RWPE2 (cell line): Measurements from ENCODE around the gene PCDH15.
"Not testable (repeated sequence)": the region's sequence is repeated elsewhere in the genome, so short reads cannot be mapped to it uniquely, and the experiment has no call there.

Experiments
- ATAC-seq: fragments of 200-7000 bp; cut with Tn5 transposase; 3 replicates; pipeline ENCODE4 v1.9.1; 2021; ENCODE audit warnings: low read depth
- DNase-seq: peaks from one replicate; pipeline ENCODE4 v3.0.0-alpha.2; 2020; ENCODE audit warnings: low spot score
- H3K27ac ChIP-seq: fragments of 450-650 bp; 2 replicates; pipeline ENCODE4 v1.5.1; 2017; ENCODE audit warnings: mild to moderate bottlenecking; ENCODE audit not compliant: poor library complexity, severe bottlenecking
- H3K27me3 ChIP-seq: fragments of 250-450 bp; sonication (Bioruptor Pico); 2 replicates; pipeline ENCODE4 v1.5.1; 2021; ENCODE audit warnings: mild to moderate bottlenecking, moderate library complexity; ENCODE audit not compliant: insufficient read depth, poor library complexity, severe bottlenecking
- H3K36me3 ChIP-seq: fragments of 250-450 bp; sonication (Bioruptor Pico); 2 replicates; pipeline ENCODE4 v1.5.1; 2020; ENCODE audit warnings: low read depth, mild to moderate bottlenecking, moderate library complexity
- H3K4me1 ChIP-seq: fragments of 250-450 bp; sonication (Bioruptor Pico); 2 replicates; pipeline ENCODE4 v1.5.1; 2021; ENCODE audit warnings: mild to moderate bottlenecking, moderate library complexity; ENCODE audit not compliant: insufficient read depth, poor library complexity, severe bottlenecking
- H3K4me3 ChIP-seq: fragments of 250-450 bp; sonication (Bioruptor Pico); 2 replicates; pipeline ENCODE4 v1.5.1; 2021; ENCODE audit warnings: mild to moderate bottlenecking, moderate library complexity; ENCODE audit not compliant: severe bottlenecking
- H3K9me3 ChIP-seq: fragments of 250-450 bp; sonication (Bioruptor Pico); 2 replicates; pipeline ENCODE4 v1.5.1; 2021; ENCODE audit warnings: mild to moderate bottlenecking, moderate library complexity; ENCODE audit not compliant: severe bottlenecking
- CTCF ChIP-seq: fragments of 450-650 bp; IDR thresholded peaks from one replicate; pipeline ENCODE4 v1.5.1; 2017; ENCODE audit warnings: mild to moderate bottlenecking, moderate library complexity; ENCODE audit not compliant: poor library complexity, severe bottlenecking

Gene PCDH15

DNA sequence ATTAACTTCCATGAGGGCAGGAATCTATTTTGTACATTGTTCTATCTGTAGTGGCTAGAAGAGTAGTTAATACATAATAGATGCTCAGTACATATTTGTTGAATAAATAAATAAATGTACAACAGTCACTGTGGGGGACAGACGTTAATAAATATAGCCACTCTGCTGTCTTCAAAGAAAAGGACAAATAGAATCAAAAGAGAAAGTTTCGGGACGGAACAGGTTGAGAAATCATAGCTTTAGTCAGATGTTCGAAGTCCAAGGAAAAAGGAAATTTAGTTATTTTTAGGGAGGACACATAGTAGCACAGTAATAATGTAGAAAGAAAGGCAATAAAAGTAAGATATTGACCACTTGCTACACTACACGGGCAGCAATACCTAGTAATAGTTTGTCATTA lies 861.4 kb downstream of the PCDH15 start:
- no peak for TF ChIP-seq CTCF
- Histone ChIP-seq H3K36me3 (no peaks in the 10 kb centered on the region), H3K4me1 (no peaks in the 10 kb centered on the region), H3K4me3 (no peak overlapping the region), H3K9me3 (no peaks in the 10 kb centered on the region), H3K27ac (no peak overlapping the region), H3K27me3 (no peaks in the 10 kb centered on the region)
- ATAC-seq (no peak), DNase-seq (no peak)

- H3K4me3 ChIP-seq: no peak overlapping the region
- no peak for TF ChIP-seq CTCF
- no peaks in the 10 kb centered on the region for H3K27me3 ChIP-seq
- ATAC-seq: no peak
- H3K9me3 ChIP-seq: no peaks in the 10 kb centered on the region
- H3K4me1 ChIP-seq: no peaks in the 10 kb centered on the region
- no peak for DNase-seq
- H3K27ac ChIP-seq: no peak overlapping the region
- no peaks in the 10 kb centered on the region for H3K36me3 ChIP-seq
These were observed 870.4 kb downstream of the PCDH15 start for GRCh38 chr10:53930648-53931047.

DNA sequence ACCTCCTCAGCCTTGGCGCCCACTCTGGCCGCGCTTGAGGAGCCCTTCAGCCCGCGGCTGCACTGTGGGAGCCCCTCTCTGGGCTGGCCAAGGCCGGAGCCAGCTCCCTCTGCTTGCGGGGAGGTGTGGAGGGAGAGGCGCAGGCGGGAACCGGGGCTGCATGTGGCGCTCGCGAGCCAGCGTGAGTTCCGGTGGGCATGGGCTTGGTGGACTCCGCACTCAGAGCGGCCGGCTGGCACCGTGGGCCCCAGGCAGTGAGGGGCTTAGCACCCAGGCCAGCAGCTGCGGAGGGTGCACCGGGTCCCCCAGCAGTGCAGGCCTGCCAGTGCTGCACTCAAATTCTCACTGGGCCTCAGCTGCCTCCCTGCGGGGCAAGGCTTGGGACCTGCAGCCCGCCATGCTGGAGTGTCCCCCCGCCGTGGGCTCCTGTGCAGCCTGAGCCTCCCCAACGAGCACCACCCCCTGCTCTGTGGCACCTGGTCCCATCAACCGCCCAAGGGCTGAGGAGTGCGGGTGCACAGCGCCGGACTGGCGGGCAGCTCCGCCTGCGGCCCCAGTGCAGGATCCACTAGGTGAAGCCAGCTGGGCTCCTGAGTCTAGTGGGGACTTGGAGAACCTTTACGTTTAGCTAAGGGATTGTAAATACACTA lies 876.9 kb downstream of the PCDH15 start:
- H3K4me1 ChIP-seq, ATAC-seq, DNase-seq, H3K36me3 ChIP-seq, H3K27me3 ChIP-seq, H3K27ac ChIP-seq, H3K4me3 ChIP-seq, H3K9me3 ChIP-seq: not testable (repeated sequence)

DNA sequence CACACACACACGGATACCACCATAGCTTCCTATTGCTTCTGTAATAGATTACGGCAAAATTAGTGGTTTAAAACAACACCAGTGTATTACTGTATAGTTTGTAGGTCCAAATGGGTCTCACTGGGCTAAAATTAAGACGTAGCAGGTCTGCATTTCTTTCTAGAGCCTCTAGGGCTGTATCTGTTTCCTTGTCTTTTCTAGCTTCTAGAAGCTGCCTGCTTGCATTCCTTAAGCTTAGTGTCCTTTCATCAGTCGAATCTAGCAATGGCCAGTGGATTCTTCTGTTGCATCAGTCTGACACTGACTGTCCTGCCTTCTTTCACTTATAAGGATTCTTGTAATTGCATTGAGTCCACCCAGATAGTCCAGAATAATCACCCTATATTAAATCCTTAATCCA lies 882.3 kb downstream of the PCDH15 start:
- Histone ChIP-seq H3K9me3 (no peaks in the 10 kb centered on the region), H3K27ac (no peak overlapping the region), H3K27me3 (no peaks in the 10 kb centered on the region), H3K4me1 (no peaks in the 10 kb centered on the region), H3K36me3 (no peaks in the 10 kb centered on the region), H3K4me3 (no peak overlapping the region)
- TF ChIP-seq CTCF: no peak
- DNase-seq (no peak), ATAC-seq (no peak)

DNA sequence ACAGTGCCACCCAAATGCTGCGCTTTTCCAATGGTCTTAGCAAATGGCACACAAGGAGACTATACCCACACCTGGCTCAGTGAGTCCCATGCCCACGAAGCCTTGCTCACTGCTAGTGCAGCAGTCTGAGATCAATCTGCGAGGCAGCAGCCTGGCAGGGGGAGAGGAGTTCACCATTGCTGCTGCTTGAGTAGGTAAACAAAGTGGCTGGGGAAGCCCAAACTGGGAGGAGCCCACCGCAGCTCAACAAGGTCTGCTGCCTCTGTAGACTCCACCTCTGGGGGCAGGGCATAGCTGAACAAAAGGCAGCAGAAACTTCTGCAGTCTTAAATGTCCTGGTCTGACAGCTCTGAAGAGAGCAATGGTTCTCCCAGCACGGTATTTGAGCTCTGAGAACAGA lies 891.2 kb downstream of the PCDH15 start:
- H3K4me3 ChIP-seq: no peak overlapping the region
- ATAC-seq: no peak

More for the DNA sequence above, 891.2 kb downstream of the PCDH15 start:
- peaks cover 1% of the 10 kb centered on the region for H3K9me3 ChIP-seq
- no peaks in the 10 kb centered on the region for H3K27me3 ChIP-seq
- TF ChIP-seq CTCF: no peak
- no peaks in the 10 kb centered on the region for H3K36me3 ChIP-seq
- peaks cover 11% of the 10 kb centered on the region for H3K4me1 ChIP-seq
- no peak for DNase-seq
- no peak overlapping the region for H3K27ac ChIP-seq
